Subcutaneous adipose tissue (tissue), 4 donors: Measurements from ENCODE around the gene MTRF1L. TPM values are rescaled to one million over a fixed set of nuclear protein-coding genes. Genes with fewer than 3 reads are reported as not detected.

Source experiments
- total RNA-seq, 4 donors: library from RNA; depleted of rRNA; stranded (reverse); fragments of >200 nt; gene quantifications; one replicate each; pipeline ENCODE4 v1.1.0, GENCODE V29; 2016
- TF ChIP-seq, protein P1 (sequence below): fragments of 450-650 bp; IDR thresholded peaks from one replicate; pipeline ENCODE4 v1.5.1; 2016; ENCODE audit warnings: low read depth, mild to moderate bottlenecking, control low read depth, antibody characterized with exemption, moderate library complexity

MTRF1L gene
- total RNA-seq, 4 donors from 2014 or later: 17.2 to 45.5 (median 18.4) TPM

DNA sequence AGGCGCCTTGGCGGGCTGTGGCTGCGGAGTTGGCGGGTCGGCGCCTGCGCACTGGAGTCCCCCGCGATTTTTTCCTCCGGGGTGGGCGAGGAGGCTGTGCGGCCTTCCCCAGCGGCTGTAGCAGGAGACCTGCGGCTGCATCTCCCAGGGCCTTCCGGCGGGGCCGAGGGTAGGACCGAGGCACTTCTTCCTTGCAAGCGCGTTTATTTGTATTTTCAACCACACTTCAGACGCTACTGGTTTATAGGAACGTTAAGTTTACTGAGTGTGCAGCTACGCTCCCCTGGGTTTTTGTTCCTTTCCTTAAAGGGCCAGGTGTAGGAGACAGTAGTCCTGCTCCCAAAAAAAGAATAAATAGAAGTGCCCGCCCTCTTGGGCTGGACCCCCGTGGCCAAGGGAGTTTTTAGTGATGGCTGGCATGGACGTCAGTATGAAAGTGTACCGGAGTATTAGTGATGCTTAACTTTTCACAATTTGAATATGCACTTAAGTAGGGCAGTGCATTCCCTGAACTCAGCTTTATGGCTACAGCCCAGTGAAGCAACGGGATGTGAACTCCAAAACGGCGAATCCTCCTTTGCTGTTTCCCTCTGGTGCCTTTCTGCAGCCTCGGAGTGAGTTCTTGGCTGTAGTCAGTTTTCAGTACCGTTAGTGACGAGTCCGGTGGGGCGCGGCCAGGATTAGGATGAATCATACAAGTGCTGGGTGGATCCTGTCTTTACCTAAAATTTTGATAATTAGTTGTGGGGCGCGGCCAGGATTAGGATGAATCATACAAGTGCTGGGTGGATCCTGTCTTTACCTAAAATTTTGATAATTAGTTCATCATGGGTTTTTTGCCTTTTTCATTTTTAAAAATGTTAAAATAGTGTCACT is 18.6 kb downstream of the MTRF1L start:
- TF ChIP-seq, protein P1, sequence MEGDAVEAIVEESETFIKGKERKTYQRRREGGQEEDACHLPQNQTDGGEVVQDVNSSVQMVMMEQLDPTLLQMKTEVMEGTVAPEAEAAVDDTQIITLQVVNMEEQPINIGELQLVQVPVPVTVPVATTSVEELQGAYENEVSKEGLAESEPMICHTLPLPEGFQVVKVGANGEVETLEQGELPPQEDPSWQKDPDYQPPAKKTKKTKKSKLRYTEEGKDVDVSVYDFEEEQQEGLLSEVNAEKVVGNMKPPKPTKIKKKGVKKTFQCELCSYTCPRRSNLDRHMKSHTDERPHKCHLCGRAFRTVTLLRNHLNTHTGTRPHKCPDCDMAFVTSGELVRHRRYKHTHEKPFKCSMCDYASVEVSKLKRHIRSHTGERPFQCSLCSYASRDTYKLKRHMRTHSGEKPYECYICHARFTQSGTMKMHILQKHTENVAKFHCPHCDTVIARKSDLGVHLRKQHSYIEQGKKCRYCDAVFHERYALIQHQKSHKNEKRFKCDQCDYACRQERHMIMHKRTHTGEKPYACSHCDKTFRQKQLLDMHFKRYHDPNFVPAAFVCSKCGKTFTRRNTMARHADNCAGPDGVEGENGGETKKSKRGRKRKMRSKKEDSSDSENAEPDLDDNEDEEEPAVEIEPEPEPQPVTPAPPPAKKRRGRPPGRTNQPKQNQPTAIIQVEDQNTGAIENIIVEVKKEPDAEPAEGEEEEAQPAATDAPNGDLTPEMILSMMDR: no peak

DNA sequence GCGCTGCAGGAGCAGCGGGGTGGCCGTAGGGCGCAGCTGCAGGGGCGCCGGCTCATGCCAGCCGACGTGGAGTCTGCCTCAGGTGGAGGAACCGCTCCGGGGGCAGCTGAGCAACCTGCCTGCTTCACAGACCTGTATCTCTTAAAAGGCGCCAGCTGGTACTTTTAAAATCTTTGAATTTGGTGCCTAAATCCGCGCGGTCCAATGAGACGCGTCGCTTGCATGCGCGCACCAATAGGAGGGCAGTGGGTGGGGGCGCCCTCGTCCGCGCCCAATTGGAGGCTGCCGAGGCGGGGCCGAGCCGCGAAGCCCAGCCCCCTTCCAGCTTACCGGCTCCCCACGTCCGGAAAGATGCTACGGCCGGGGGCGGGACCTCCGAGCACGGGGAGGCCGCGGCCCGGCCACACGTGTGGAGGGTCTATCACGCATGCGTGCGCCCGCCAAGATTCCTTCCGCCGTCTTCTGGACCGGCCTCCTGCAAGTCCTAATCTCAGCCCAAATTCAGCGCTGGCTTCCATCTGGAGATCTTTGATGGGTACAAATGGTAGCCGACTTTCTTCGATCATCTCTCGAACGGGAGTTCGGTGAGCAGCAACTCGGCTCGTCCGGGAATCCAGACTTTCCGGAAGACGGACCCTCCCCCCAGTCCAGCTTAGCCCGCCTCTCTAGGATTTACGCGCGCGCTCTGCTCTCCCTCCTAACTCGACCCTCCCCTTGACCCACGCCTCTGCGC is 19.4 kb downstream of the MTRF1L start, which contains the start of gene FBXO5:
TSS of gene FBXO5 (minus strand) at position 138 of the 733 bp plus-strand sequence. CDS start at position 56, 82 bp downstream.
- TF ChIP-seq, protein P1: no peak

DNA sequence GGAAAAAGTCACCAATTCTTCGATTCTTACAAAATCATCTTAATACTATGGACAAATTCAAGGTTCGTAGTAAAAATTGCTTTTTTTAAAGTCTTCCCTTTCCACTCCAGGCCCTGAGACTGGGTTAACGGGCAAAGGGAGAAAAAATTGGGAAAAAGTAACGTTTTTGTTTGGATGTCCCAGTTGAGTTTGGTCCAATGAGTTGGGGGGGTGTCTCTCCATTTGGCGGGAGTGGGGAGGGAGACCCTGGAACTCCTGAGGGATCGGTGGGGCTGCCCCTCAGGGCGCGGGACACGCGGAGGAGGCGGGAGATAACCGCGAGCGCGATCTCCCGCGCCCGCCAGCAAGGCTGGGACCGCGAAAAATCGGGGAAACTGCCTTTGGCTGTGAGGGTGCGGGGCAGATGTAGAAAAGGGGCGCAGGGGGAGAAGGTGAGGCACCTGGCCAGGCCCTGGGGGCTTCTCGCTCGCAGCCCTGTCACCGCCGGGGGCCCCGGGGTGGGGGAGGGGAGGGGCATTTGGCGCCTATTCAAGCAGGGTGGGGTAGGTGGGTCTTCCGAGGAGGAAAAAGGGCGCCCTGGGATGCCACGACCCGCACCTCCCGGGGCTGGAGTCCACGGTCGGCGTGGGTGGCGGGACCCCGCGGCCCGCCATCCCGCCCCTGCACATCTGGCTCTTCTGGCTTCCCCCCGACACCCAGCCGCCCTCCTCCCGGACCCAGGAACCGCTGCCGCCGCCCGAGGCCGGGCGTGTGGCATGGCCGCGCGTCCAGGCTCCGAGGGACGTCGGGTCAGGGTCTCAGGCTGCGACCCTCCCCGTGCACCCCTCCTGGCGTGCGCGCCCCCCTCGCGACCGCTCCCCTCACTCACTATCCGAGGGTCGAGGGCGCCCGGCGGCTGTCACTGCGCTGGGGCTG is 20.3 kb downstream of the MTRF1L start:
- TF ChIP-seq, protein P1: no peak

DNA sequence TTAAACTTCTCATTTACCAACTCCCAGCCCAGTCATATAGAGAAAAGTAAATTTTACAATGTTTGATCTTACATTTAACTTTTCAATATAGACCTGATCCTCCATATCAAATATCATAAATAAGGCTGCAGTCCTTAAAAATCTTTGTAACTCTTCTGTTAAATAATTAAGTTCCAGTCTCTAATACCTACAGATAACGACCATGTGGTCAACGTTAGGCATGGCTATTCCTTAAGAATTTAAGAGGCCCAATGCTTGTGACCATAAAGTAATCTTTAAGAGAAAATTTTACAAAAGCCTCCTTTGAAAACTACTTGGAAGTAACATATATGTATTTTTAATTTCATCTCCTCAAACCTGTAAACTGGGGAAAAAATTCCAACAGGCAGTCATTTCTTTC is 21.3 kb downstream of the MTRF1L start:
- TF ChIP-seq, protein P1: no peak

DNA sequence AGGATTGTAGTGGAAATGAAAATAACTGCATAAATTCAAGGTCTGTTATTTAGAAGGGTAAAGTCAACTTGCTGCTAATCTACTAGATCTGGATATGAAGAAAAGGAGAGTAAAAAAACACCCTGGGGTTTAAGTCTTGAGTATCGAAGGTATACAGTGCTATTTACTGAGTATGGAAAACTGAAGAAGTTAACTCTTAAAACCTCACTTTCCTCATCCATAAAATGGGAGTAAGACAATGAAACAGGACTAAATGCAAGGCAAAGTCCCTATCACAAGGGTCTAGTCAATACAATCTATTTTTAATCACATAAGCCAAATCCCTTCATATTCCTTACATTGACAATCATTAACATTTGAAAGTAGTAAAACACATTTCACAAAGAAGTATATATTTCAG is 21.9 kb downstream of the MTRF1L start:
- TF ChIP-seq, protein P1: no peak

DNA sequence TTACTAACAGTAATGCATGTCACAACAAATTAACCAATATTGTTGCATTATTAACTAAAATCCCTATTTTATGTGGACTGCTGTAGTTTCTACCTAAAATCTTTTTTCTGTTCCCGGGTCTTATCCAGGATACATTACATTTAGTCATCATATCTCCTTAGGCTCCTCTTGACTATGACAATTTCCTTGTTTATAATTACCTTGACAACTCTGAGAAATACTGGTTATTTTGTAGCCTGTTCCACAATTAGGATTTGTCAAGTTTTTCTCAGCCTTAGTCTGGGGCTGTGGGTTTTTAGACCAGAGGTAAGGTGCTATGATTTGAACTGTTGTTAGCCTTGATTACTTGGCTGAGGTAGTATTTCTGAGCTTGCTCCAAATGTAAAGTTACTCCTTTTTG is 23.4 kb downstream of the MTRF1L start:
- TF ChIP-seq, protein P1: no peak
